GM12878 (cell line): ENCODE measurements around the gene N4BP3. TPM values are rescaled to one million over a fixed set of nuclear protein-coding genes. Genes with fewer than 3 reads are reported as not detected.

ENCODE experiments used
- ETV6 ChIP-seq, 2 experiments: fragments of 450-650 bp in 1 of 2; IDR thresholded peaks in 1 of 2; conservative IDR thresholded peaks in 1 of 2; 2 replicates each; pipeline ENCODE4 v1.6.1; 2014; ENCODE audit warnings: antibody characterized with exemption in 1 of 2, borderline replicate concordance in 1 of 2, low read depth in 1 of 2, mild to moderate bottlenecking in 1 of 2, moderate library complexity in 1 of 2
- HSF1 ChIP-seq: fragments of 150-350 bp; IDR thresholded peaks from 2 replicates; pipeline ENCODE4 v1.6.1; 2014; ENCODE audit warnings: mild to moderate bottlenecking, low read depth, low read length
- PBX3 ChIP-seq: IDR thresholded peaks from 2 replicates; pipeline ENCODE4 v1.6.1; 2011; ENCODE audit warnings: mild to moderate bottlenecking, low read depth, low read length, moderate library complexity; ENCODE audit not compliant: insufficient replicate concordance
- PRDM15 ChIP-seq: fragments of 450-650 bp; formaldehyde crosslinking; IDR thresholded peaks from 2 replicates; pipeline ENCODE4 v1.4.0; 2020; ENCODE audit warnings: mild to moderate bottlenecking, moderate library complexity
- RUNX3 ChIP-seq: IDR thresholded peaks from 2 replicates; pipeline ENCODE4 v1.6.1; 2012; ENCODE audit warnings: low read length, inconsistent platforms
- SMAD1 ChIP-seq: fragments of 450-650 bp; IDR thresholded peaks from 2 replicates; pipeline ENCODE4 v1.6.1; 2018; ENCODE audit warnings: mild to moderate bottlenecking, low read depth; ENCODE audit not compliant: partially characterized antibody
- ZBTB40 ChIP-seq: fragments of 450-650 bp; IDR thresholded peaks from 2 replicates; pipeline ENCODE4 v1.6.1; 2016; ENCODE audit warnings: mild to moderate bottlenecking, moderate library complexity, borderline replicate concordance
- polyA plus RNA-seq, 11 experiments: library from polyadenylated mRNA; depleted of rRNA in 4 of 11; unstranded in 6 of 11; stranded (reverse) in 5 of 11; fragments of >200 nt; fragmentation: Nextera tagmentation in 4 of 11; fragmentation: Illumina TruSeq in 1 of 11; extraction: Ambion mirVana in 4 of 11; extraction: Trizol in 1 of 11; gene quantifications; 1 replicate in 1 of 11; 2 replicates in 10 of 11; pipeline versions ENCODE4 v1.2.1 to v1.2.3, GENCODE V29; 2011 to 2016; ENCODE audit warnings: inconsistent platforms in 2 of 11, missing spikeins in 2 of 11, low read depth in 1 of 11
- total RNA-seq, 4 experiments: library from RNA; depleted of rRNA in 3 of 4; stranded (reverse); fragments of >200 nt in 3 of 4; fragmentation: Illumina TruSeq in 1 of 4; extraction: Trizol in 1 of 4; gene quantifications; 2 replicates each; pipeline versions ENCODE4 v1.2.1 to v1.2.3, GENCODE V29; 2013 to 2021
- TF ChIP-seq, protein P1 (sequence below): fragments of 450-650 bp; formaldehyde crosslinking; IDR thresholded peaks from 2 replicates; pipeline ENCODE4 v1.5.0; 2022; ENCODE audit warnings: mild to moderate bottlenecking, missing genetic modification characterization
- TF ChIP-seq, protein P2 (sequence below): fragments of 150-350 bp; IDR thresholded peaks from 2 replicates; pipeline ENCODE4 v1.6.1; 2016; ENCODE audit warnings: low read depth, low read length

N4BP3 gene
- total and polyA plus RNA-seq, 10 of the 15 experiments (the other 5 are each of a cell fraction or from before 2014, with no cell fraction given), result 0.06 to 13.0 (median 4.3) TPM

DNA sequence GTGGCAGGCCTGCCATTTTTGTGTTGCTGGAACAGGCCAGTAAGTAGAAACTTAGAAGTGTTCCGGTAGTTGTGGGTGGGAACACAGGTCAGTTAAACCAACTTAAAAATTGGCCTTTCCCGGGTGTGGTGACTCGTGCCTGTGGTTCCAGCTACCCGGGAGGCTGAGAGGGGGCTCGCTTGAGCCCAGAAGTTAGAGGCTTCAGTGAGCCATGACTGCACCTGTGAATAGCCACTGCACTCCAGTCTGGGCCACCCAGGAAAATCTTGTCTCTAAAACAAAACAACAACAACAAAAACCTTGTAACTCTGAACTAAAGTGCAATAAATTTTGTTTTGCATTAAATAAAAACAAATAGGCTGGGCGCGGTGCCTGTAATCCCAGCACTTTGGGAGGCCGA is 41.7 kb downstream of the N4BP3 start (continued):
- no peak for TF ChIP-seq ZBTB40
- TF ChIP-seq PRDM15, result no peak
- TF ChIP-seq, protein P1, sequence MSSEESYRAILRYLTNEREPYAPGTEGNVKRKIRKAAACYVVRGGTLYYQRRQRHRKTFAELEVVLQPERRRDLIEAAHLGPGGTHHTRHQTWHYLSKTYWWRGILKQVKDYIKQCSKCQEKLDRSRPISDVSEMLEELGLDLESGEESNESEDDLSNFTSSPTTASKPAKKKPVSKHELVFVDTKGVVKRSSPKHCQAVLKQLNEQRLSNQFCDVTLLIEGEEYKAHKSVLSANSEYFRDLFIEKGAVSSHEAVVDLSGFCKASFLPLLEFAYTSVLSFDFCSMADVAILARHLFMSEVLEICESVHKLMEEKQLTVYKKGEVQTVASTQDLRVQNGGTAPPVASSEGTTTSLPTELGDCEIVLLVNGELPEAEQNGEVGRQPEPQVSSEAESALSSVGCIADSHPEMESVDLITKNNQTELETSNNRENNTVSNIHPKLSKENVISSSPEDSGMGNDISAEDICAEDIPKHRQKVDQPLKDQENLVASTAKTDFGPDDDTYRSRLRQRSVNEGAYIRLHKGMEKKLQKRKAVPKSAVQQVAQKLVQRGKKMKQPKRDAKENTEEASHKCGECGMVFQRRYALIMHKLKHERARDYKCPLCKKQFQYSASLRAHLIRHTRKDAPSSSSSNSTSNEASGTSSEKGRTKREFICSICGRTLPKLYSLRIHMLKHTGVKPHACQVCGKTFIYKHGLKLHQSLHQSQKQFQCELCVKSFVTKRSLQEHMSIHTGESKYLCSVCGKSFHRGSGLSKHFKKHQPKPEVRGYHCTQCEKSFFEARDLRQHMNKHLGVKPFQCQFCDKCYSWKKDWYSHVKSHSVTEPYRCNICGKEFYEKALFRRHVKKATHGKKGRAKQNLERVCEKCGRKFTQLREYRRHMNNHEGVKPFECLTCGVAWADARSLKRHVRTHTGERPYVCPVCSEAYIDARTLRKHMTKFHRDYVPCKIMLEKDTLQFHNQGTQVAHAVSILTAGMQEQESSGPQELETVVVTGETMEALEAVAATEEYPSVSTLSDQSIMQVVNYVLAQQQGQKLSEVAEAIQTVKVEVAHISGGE (CRISPR knock-in tag), result no peak
- TF ChIP-seq RUNX3, result no peak
- TF ChIP-seq SMAD1, result no peak
- TF ChIP-seq, protein P2, sequence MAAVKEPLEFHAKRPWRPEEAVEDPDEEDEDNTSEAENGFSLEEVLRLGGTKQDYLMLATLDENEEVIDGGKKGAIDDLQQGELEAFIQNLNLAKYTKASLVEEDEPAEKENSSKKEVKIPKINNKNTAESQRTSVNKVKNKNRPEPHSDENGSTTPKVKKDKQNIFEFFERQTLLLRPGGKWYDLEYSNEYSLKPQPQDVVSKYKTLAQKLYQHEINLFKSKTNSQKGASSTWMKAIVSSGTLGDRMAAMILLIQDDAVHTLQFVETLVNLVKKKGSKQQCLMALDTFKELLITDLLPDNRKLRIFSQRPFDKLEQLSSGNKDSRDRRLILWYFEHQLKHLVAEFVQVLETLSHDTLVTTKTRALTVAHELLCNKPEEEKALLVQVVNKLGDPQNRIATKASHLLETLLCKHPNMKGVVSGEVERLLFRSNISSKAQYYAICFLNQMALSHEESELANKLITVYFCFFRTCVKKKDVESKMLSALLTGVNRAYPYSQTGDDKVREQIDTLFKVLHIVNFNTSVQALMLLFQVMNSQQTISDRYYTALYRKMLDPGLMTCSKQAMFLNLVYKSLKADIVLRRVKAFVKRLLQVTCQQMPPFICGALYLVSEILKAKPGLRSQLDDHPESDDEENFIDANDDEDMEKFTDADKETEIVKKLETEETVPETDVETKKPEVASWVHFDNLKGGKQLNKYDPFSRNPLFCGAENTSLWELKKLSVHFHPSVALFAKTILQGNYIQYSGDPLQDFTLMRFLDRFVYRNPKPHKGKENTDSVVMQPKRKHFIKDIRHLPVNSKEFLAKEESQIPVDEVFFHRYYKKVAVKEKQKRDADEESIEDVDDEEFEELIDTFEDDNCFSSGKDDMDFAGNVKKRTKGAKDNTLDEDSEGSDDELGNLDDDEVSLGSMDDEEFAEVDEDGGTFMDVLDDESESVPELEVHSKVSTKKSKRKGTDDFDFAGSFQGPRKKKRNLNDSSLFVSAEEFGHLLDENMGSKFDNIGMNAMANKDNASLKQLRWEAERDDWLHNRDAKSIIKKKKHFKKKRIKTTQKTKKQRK, result no peak
- no peak for TF ChIP-seq PBX3
- TF ChIP-seq ETV6 (conservative IDR thresholded peaks at IDR 0.05 in 1 of 2, IDR thresholded peaks at IDR 0.05 in 1 of 2; ENCODE audit: borderline replicate concordance in 1 of 2, low read depth in 1 of 2), result no peak
- no peak for TF ChIP-seq HSF1
